Activated effector memory CD4-positive, alpha-beta T cell treated with anti-CD3 and anti-CD28 coated beads, Interleukin-2, amount 50 U/mL, for 16 hours (primary cell): ENCODE data around the gene CAMP.

Experiments
- DNase-seq: peaks from one replicate; pipeline ENCODE4 v3.0.0-alpha.2; 2020

Gene CAMP

GRCh38 chr3:48267782-48268181 lies 44.5 kb downstream of the CAMP start:
- peak; percentile 36 for DNase-seq

GRCh38 chr3:48268381-48268935 lies 45.2 kb downstream of the CAMP start:
- DNase-seq, result peak; percentile 93

- DNase-seq, result peak; percentile 85
Measured at GRCh38 chr3:48268936-48269561, 45.8 kb downstream of the CAMP start.

- no peak for DNase-seq
Measured at GRCh38 chr3:48269592-48269991, 46.3 kb downstream of the CAMP start.

- DNase-seq, result peak; percentile 43
Measured at GRCh38 chr3:48270306-48270705, 47.0 kb downstream of the CAMP start.

- DNase-seq, result peak; percentile 9
Measured at GRCh38 chr3:48271223-48271622, 47.9 kb downstream of the CAMP start.

GRCh38 chr3:48271763-48272498 lies 48.6 kb downstream of the CAMP start:
- peak; percentile 60 for DNase-seq

GRCh38 chr3:48273594-48274211 lies 50.4 kb downstream of the CAMP start:
- peak; percentile 75 for DNase-seq

- DNase-seq, result peak; percentile 58
Measured at GRCh38 chr3:48274452-48274851, 51.2 kb downstream of the CAMP start.
